Putamen (tissue), 1 donor: ENCODE results near the gene TMEM220.

Source experiments
- DNase-seq: peaks from one replicate; pipeline ENCODE4 v3.0.0-alpha.2; 2016; ENCODE audit warnings: low spot score

Gene TMEM220

GRCh38 chr17:10664571-10664970 lies 65.3 kb downstream of the TMEM220 start:
- no peak for DNase-seq
